LNCaP clone FGC (cell line): ENCODE data around the gene OR4Q2.

Experiments
- DNase-seq: peaks from one replicate; pipeline ENCODE4 v3.0.0-alpha.2; 2011; ENCODE audit warnings: low read depth
- H3K4me3 ChIP-seq: 2 replicates; pipeline ENCODE4 v1.5.1; 2011; ENCODE audit warnings: mild to moderate bottlenecking, low read depth, low read length, control low read depth
- TF ChIP-seq, protein P1 (sequence below): IDR thresholded peaks from 2 replicates; pipeline ENCODE4 v1.5.1; 2012; ENCODE audit warnings: mild to moderate bottlenecking; ENCODE audit not compliant: control insufficient read depth, insufficient read depth; ENCODE audit errors: extremely low read depth

OR4Q2 gene

GRCh38 chr14:20019257-20019865 is 17.4 kb downstream of the OR4Q2 start, which contains the start of gene OR4K14:
Gene OR4K14, minus strand, starts transcription at chr14:20019307. Its CDS starts 4,114 bp downstream, at chr14:20015193.
- H3K4me3 ChIP-seq, result no peak within 1 kb of the TSS
- TF ChIP-seq, protein P1, sequence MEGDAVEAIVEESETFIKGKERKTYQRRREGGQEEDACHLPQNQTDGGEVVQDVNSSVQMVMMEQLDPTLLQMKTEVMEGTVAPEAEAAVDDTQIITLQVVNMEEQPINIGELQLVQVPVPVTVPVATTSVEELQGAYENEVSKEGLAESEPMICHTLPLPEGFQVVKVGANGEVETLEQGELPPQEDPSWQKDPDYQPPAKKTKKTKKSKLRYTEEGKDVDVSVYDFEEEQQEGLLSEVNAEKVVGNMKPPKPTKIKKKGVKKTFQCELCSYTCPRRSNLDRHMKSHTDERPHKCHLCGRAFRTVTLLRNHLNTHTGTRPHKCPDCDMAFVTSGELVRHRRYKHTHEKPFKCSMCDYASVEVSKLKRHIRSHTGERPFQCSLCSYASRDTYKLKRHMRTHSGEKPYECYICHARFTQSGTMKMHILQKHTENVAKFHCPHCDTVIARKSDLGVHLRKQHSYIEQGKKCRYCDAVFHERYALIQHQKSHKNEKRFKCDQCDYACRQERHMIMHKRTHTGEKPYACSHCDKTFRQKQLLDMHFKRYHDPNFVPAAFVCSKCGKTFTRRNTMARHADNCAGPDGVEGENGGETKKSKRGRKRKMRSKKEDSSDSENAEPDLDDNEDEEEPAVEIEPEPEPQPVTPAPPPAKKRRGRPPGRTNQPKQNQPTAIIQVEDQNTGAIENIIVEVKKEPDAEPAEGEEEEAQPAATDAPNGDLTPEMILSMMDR, result no peak
- no peak for DNase-seq

DNA sequence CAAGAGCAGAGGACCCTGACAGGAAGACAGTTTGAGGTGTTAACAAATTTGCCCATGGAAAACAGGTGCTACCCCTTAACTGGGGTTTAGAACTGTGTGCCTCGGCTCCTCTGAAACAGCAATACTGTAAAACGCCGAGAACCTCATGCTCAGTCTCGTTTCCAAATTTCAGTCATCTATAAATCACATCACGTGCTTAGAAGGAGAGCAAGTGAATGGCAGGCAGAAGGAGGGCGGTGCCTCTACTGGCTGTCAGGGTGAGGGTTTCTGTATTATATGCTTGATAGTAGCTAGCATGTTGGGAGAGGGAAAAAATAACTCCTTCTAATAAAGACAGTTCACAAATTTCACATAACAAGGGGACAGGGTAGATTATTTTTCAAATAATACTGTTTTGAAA is 29.1 kb downstream of the OR4Q2 start:
- TF ChIP-seq, protein P1, result no peak
- H3K4me3 ChIP-seq, result no peak overlapping the region
- DNase-seq, result no peak

DNA sequence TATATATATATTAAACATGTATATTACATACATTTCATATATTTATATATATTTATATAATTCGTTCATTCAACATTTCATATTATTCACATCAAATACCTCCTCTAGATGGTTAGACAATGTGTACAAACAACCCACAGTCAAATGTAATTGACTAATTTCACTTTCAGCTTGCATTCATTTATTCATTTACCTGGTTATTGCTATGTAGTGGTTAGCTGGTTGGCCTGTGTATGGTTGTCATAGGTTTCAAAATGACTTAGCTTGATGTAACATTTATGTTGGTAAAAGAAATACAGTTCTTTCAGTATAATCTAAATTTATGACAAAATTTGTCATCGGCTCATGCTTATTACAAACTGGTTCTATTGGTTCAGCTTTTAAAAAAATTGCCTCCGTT is 33.5 kb downstream of the OR4Q2 start:
- H3K4me3 ChIP-seq, result no peak overlapping the region
- DNase-seq, result no peak
- TF ChIP-seq, protein P1, result no peak

GRCh38 chr14:20035938-20036337 is 34.0 kb downstream of the OR4Q2 start, which contains the start of gene OR4K13:
Gene OR4K13, minus strand, starts transcription at chr14:20036038. Its CDS starts 1,280 bp downstream, at chr14:20034758.
- no peak for DNase-seq
- H3K4me3 ChIP-seq, result no peak within 1 kb of the TSS
- TF ChIP-seq, protein P1, result no peak

DNA sequence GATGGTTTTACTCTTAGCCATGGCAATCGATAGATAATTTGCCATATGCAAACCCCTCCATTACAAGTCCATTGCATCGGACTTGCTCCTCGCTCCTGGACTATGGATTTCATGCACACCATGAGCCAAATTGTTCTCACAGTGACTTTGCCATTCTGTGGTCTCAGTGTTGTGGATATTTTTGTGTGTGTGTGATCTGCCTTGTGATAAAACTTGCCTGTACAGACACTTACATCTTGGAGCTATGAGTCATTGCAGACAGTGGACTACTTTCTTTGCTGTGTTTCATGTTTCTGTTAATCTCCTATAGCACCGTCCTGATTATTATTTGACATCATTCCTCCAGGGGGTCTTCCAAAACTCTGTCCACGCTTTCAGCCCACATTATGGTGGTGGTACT is 42.3 kb downstream of the OR4Q2 start:
- H3K4me3 ChIP-seq, result no peak overlapping the region
- DNase-seq, result no peak
- TF ChIP-seq, protein P1, result no peak

GRCh38 chr14:20048202-20048601 is 46.2 kb downstream of the OR4Q2 start:
- H3K4me3 ChIP-seq, result no peak overlapping the region
- DNase-seq, result no peak
- TF ChIP-seq, protein P1, result no peak
